GM19238 (cell line): Measurements from ENCODE around the gene EZH1.
"Not testable (repeated sequence)": the region's sequence is repeated elsewhere in the genome, so short reads cannot be mapped to it uniquely, and the experiment has no call there.

ENCODE experiments used
- DNase-seq: peaks from one replicate; pipeline ENCODE4 v3.0.0; 2011; ENCODE audit warnings: low spot score; ENCODE audit not compliant: insufficient read length

The EZH1 gene

DNA sequence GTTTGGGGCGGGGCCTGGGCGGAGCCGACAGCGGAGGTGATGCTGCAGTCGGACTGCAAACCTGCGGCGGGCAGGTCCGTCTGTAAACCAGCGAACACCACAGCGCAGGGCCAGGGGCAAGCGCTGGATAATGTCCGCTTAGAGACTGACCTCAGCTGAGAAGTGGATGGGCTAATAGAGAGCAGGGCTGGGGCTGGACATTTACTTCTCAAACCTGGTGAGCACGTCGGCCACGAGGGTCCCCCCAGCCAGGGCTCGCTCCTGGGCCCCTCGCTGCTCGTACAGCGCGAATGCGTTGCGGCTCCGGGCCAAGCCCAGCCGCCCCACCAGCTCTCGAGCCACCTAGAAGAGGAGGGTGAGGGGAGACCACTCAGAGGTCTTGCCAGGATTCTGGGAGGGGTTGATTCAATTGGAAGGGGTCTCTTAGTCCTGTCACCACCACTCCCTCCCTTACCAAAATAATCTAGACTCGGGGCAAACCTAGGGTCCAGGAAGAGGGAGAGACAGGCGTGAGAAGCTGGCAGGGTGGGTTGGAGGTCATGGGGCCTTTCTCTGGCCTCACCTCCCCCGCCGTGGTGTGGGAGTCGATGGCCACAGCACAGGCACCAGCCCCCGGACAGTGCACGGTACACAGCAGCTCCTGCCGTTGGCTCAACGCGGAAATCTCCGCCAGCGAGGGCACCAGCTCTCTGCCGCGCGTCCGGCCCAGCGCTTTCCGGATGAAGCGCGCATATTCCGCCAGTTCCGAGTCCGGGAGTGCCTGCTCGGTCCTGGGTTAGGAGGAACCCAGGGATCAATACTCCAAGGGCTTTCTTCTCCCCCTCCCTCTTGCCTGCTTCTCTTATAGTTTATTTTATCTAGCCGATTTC is 73.8 kb downstream of the EZH1 start:
- DNase-seq = no peak

DNA sequence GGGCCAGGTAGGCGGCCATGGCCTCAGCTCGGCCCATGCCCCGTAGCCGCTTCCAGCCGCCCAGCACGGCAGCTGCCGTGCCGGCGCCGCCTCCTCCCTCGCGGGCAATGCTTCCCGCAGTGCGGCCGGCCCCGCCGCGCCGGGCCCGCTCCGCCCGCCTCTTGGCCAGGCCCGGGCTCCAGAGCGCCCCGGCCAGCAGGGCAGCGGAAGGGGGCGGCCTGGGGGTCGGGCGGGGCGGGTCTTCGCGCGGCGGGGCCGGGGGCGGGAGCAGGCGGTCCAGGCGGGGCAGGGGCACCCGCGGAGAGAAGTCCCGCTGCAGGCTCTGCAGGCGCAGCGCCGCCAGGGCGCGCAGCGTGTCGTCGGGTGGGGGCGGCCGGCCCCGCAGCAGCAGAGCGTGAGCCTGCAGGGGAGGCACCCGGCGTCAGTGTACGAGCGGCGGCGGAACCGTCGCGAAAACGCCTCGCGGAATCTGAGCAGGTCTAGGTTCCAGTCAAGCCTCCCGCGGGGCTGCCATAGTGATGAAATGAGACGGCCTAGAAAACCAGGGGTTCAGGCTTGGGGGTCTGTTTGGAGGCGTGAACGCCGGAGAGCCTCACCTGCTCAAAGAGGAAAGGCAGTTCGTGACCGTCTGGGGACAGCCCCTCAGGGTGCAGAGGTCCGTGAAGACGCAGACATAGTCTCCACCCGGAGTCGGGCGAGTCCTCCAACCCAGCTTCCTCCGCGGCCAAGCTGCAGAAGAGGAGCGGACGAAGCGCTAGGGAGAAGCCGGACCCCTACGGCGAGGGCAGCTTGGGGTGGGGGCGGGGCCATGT is 74.7 kb downstream of the EZH1 start:
- DNase-seq = no peak

GRCh38 chr17:42669705-42669976 is 75.2 kb downstream of the EZH1 start:
- no peak for DNase-seq

GRCh38 chr17:42667088-42667951 is 77.5 kb downstream of the EZH1 start:
- no peak for DNase-seq

DNA sequence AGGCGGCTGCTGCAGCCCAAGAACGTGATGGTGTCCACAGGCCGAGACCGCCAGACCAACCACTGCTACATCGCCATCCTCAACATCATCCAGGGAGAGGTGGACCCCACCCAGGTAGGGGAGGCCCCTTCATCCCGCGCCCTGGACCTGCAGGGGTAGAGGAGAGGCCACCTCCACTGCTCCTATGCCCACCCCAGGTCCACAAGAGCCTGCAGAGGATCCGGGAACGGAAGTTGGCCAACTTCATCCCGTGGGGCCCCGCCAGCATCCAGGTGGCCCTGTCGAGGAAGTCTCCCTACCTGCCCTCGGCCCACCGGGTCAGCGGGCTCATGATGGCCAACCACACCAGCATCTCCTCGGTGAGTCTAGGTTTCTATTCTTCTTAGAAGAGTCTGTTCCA is 78.7 kb downstream of the EZH1 start:
- DNase-seq = not testable (repeated sequence)

GRCh38 chr17:42665581-42666001 is 79.2 kb downstream of the EZH1 start:
- DNase-seq = no peak

- no peak for DNase-seq
Observed at GRCh38 chr17:42660692-42661345, 84.0 kb downstream of the EZH1 start.

GRCh38 chr17:42659932-42660274 is 84.9 kb downstream of the EZH1 start:
- not testable (repeated sequence) for DNase-seq

DNA sequence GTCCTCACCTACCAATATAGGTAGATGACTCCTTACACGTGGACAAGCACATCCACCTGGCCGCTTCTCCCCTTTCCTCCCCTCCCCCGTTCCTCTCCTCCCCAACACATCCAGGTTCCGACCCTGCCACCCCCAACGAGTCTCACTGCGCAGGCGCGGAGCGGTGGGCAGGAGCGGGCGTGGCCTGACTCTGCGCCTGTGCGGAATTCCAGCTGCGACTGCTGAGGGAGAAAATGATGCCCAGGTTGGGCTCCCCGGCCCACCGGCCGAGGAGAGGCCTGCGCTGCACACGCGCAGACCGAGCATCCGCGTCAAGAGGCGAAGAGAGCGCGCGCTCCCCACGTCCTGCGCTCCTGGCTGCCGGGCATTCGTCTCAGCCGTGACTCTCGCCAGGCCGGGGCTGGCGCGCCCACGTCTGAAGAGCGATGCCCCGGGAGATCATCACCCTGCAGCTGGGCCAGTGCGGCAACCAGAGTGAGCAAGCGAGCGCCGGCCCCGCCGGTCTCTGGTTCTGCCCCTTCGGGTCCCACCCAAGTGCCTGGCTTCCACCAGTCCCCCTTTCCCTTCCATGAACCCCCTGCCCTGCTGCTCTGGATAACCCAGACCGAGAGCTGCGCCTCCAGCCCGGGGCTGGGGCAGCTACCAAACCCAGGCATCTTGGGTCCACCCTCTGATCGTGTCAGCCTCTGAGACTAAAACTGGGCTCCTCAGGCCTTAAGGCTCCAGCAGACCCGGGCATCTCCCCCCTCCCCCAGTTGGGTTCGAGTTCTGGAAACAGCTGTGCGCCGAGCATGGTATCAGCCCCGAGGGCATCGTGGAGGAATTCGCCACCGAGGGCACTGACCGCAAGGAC is 85.5 kb downstream of the EZH1 start, which contains the start of gene TUBG2:
Gene TUBG2, plus strand, starts transcription at position 206 of the 853 bp plus-strand sequence. Its CDS starts 220 bp downstream, at position 426.
- DNase-seq = no peak

GRCh38 chr17:42657824-42658588 is 86.8 kb downstream of the EZH1 start:
- no peak for DNase-seq

DNA sequence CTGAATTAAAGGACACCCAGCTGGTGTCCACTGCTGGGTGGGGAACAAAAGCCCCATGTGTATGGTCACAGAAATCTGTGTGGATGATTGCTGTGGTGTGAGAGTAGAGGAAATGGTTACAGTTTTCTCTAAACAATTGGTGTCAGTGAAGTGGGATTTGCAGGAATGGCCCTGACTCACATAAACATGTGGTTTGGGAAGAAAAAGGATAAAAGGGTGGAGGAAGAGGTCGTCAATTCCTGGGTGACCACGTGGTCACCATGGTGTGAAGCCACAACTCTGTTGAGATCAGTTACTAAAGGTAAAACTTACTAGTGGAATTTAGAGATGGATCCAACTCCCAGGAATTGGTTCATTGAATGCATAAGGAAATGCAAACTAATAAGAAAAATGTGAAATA is 89.3 kb downstream of the EZH1 start:
- DNase-seq = no peak

DNA sequence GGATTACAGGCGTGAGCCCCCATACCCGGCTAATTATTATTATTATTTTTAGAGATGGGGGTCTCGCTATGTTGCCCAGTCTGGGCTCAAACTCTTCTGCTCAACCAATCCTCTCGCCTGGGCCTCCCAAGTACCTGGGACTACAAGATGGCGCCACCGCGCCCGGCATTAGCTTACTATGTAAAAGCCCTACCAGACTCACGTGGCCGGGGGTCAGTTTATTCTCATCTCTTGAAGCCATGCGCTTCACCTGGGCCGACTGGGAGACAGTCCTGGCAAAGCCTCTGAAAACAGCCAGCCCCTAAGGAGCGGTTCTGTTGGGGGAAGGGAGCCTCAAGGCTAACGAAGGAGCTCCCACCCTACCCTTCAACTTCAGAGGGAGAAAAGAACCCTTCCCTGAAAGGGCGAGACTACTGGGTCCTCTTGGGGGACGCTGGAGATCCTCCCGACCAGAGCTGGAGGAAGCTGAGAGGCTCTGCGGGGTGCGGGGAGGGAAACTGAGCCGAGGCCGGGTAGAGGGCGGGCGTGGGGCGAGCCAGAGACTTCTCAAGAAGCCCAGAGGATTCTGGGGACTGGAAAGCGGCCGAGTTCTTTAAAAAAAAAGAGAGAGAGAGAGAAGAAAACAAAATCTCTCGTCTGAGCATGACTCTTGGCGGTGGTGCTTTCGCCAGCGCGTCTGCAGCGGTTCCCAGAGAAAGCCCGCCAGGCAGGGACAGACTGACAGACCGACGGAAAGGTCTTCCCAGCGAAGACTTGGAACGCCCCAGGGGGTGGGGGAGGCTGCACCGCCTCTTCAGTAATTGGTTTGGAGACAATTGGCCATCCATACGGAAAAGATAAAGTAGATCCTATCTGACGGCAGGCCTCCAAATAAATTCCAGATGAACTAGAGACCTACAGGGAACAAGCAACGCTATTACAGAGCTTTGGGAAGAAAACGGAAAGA is 91.4 kb downstream of the EZH1 start:
- DNase-seq = no peak

- no peak for DNase-seq
Observed at GRCh38 chr17:42651392-42651791, 93.4 kb downstream of the EZH1 start.
